GM21786 (cell line): ENCODE results near the gene SPAAR.

Source experiments
- ATAC-seq: cut with Tn5 transposase; IDR thresholded peaks from one replicate; pipeline ENCODE4 v1.9.1; 2021; ENCODE audit not compliant: unreplicated experiment

The SPAAR gene

DNA sequence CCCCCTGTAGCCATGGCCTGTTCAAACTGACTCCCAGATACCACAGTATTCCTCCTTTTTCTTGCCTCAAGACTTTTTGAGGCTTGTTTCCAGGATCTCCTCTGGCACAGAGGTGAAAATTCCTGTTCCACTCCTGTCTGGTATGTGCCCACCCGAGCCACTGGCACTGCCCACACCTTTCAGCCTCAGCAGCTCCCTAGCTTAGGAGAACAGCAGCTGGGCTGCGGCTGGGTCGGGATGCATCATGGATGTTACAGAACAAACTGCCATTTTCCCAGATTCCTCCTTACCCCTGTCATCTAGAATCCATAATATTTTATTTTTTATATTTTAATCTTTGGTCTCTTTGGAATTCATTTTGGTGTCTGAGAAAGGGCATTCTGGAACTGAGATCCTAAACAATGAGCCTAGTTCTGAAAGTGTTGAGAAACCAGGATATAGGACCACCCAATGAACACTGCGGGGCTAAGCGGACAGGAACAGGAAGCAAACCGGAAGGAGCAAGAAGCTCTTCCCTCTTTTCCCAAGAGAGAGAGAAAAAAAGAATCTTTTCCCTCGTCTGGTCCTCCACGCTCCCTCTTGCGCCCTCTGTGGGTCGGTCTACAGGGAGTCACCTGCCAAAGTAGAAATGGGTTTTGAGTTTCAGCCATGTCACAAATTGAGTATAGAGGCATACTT, 36.2 kb downstream of the SPAAR start:
- no peak for ATAC-seq

DNA sequence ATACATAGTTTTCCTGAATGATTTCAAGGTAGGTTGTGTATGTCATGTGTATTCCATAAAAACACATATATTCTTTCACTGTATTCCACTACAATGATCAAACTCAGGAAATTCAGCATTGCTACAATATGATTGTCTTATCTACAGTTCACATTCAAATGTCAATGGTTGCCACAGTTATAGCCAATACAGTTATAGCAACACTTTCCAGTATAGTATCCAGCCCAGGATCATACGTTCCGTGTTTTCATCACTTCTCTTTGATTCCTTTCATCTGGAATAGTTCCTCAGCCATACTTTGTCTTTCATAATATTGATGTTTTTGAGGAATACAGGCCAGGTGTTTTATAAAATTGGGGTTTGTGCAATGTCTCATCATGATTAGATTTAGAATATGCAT, 39.2 kb downstream of the SPAAR start:
- no peak for ATAC-seq

DNA sequence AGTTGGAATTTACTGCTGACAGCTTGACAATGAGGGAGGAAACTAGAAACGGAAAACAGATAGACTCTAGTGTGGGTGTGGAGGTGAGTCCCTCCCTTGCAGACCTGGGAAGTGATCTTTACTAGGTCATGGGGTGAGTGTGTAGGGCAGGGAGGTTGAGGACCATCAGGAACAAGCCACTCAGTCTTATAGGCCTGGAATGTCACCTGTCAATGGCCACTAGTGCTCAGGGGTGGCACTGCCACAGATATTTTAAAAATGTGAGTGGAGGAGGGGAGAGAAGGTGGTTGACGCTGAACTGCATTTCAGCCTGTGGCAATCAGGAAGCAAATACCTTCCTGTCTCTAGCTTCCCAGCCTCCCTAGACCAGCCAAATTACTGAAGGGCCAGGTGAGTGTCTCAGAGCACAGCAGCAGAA, 39.6 kb downstream of the SPAAR start:
- no peak for ATAC-seq

DNA sequence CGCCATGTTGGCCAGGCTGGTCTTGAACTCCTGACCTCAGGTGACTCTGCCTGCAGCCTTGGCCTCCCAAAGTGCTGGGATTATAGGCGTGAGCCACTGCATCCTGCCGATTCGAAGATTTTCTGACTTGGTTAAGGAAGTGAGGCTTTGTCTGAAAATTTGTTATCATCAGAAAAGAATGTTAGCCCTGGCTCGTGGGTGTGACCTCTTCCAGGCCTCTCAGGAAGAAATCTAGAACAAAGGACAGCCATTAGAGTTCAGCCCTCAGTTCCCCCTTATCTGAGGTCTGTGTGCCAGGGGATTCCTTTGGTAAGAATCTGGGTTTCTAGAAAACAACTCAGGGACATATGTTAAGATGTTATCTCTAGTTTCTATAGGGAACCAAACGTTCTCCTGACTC, 42.4 kb downstream of the SPAAR start:
- no peak for ATAC-seq

DNA sequence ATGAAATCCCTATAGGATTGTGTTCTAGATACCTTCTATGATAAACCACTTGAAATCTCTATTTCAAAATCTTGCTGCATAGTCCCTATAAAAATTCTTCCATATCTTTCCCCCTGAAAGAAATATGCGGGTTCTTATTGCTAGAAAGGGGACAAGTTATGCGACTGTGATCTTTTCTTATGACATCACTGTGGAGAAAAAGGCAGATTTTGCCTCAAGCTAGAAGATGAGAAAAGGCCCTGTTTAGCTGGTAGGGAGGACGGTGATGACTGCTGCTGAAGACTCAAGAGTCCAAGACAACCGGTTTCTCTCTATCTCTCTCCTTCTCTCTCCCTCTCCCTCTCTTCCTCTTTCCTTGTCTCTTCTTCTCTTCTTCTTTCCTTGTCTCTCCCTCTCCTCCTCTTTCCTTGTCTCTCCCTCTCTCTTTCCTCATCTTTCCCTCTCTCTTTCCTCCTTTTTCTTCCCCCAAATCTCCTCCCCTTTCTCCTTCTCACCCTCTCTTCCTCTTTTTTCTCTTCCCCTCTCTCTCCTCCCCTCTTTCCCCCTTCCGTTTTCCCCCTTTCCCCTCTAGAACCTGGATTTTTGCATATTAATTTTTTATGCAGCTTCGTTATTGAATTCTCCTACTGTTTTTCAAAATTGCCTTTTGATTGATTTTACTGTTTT, 43.4 kb downstream of the SPAAR start:
- ATAC-seq, result no peak

DNA sequence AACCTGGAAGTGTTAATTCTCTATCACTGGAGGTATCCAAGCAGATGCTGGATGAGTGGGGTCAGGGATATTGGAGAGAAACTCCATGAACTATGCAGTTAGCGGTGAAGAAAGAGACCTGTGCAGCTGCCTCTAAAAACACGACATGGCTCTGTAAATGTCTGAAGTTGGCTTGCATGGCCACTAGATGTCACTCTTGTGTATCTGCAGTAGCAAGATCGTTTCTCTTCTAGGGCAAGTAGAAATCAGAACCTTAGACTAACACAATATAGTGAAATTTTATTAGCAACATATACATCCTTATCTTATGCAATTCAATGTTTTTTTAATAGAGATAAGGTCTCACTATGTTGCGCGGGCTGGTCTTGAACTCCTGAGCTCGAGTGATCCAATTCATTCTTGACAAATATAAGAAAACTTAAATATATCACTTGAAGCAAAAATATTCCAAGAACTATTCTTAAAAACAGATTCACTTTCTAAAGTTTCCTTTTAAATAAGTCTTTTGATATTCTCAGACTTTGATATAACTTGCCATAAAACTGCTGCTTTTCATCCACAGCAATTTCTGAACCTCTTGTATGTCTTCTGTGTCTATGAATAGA, 45.8 kb downstream of the SPAAR start:
- no peak for ATAC-seq

DNA sequence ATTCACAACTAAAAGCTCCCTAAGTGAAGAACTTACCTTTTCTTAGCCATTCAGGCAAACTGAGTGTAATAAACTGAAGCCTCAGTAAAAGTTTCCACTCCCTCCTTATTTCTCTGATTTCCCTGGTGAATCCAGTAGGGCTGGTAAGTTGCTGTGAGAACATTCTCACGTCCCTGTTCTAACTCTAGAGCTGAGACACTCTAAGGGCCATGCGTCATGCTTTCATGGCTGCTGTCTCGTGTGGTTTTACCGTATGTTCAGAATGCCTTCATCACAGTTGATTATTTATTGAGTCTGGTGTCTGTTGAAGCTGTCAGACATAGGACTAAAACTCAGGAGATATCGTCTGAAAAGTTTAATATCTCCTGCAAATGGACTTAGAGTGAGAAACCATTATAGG, 47.4 kb downstream of the SPAAR start:
- no peak for ATAC-seq

DNA sequence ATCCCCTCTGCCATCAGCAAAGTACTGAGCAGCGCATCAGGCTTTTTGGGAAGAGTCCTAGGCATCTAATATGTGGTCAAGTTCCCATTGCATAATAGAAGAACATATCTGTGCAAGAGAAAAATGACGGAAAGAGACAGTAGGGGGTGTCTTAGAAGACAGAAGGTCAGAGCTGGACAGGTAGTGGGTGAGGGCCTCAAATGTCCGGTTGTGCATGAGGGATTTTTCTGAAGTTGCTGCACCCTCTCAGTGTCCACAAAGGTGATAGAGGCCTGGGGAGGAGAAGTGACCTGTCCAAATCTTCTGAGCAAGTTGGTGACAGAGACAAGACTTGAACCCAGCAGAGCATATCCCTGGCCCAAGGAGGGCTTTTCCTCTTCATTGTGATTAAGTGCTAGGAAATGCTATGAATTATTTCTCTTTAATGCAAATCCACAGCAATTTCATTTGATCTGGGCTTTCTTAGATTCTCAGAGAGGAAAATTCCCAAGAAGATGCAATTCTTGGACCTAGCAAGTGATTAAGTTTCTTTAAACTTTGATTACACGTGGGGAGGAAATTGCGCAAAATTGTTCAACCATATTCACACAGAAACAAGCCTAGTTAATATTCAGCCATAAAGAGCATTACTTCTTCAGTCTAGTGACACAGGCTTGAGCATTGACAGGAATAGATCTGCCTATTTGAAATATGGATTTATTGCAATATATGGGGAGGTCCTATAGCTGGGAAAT, 49.0 kb downstream of the SPAAR start, which contains the start of gene OR2S2:
TSS of gene OR2S2 (minus strand) at position 51 of the 734 bp plus-strand sequence. CDS start 56 bp downstream, outside the sequence.
- ATAC-seq, result no peak

DNA sequence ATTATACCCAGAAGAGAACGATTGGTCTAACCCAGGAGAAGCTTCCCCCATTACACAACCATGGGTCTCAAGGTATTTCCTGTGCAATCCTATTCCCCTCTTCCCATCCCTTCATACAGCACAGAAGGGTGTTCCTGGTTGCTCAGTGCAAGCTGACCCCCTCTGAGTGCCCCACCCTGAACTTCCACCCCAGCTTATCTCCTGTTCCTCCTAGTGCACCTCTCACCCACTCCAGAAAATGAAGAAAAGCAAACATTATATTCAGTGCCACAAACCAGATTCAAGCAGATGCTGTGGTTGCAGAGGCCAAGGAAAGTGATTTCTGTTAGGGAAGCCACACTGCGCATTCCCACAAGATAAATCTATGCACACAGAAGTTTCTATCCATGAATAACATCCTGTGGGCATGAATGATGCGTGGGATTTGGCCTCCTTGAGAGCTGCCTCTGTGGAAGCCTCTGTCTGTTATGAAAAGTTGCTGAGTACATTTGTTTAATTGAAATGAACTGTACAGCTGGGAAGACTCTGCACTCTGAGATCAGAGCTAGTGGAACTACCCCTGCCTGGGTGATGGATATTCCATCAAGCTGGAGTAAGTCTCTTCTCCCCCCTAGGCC, 50.9 kb downstream of the SPAAR start:
- no peak for ATAC-seq
